Pancreas (tissue), 10 donors: ENCODE results near the gene SPNS2. TPM values are rescaled to one million over a fixed set of nuclear protein-coding genes. Genes with fewer than 3 reads are reported as not detected.
A peak's percentile ranks its signal among the peaks of the same experiment; 100 is the strongest.

Experiments used
- ATAC-seq, 4 donors: fragments of 200-7000 bp; cut with Tn5 transposase; one replicate each; pipeline versions ENCODE4 v1.8.0 to v1.9.1; 2020; ENCODE audit warnings: mild to moderate bottlenecking in 4 of 4, moderate library complexity in 4 of 4
- DNase-seq, 6 donors: peaks; one replicate each; pipeline ENCODE4 v3.0.0-alpha.2; 2020
- FAIRE-seq: peaks from 2 replicates; lab custom pipeline; 2012; peaks lifted over from hg19 to GRCh38; lab: Jason Lieb, UNC
- H3K27ac ChIP-seq, 4 donors: fragments of 200-600 bp; sonication (generic); 1 replicate in 3 of 4; 2 replicates in 1 of 4; pipeline versions ENCODE4 v1.5.0 to v1.8.0; 2020
- H3K27me3 ChIP-seq, 4 donors: fragments of 200-600 bp; one replicate each; pipeline ENCODE4 v1.8.0; 2021
- H3K36me3 ChIP-seq, 3 donors: fragments of 200-600 bp; sonication (generic) in 1 of 3; one replicate each; pipeline versions ENCODE4 v1.5.0 to v1.8.0; 2020 to 2021
- H3K4me1 ChIP-seq, 3 donors: fragments of 200-600 bp; one replicate each; pipeline ENCODE4 v1.8.0; 2021
- H3K4me3 ChIP-seq, 4 donors: fragments of 200-600 bp; sonication (generic) in 2 of 4; one replicate each; pipeline versions ENCODE4 v1.5.0 to v1.8.0; 2020 to 2021
- H3K9me3 ChIP-seq, 4 donors: fragments of 200-600 bp; one replicate each; pipeline ENCODE4 v1.8.0; 2021
- CTCF ChIP-seq, 4 donors: fragments of 200-600 bp; sonication (generic) in 3 of 4; IDR thresholded peaks; one replicate each; pipeline versions ENCODE4 v1.5.0 to v1.8.0; 2021; ENCODE audit warnings: antibody characterized with exemption in 4 of 4
- WGBS, 2 donors: extraction: QIAGEN DNeasy Blood & Tissue Kit; methylation state at CpG; one replicate each; pipeline ENCODE4 v1.1.7; 2013; 5-methylcytosine and 5-hydroxymethylcytosine counted together
- intact Hi-C, 3 donors: fragments of 100-400 bp; cut with DNase I; formaldehyde crosslinking; loops; one replicate each; pipeline versions ENCODE4 v1.11.1 to v1.14.2; 2022
- polyA plus RNA-seq, 2 donors: library from polyadenylated mRNA; stranded (reverse); fragments of 200-250 nt; gene quantifications; one replicate each; pipeline ENCODE4 v1.2.3, GENCODE V29; 2013
- total RNA-seq, 6 donors: library from RNA; stranded (reverse); fragmentation: NEBNext Ultra II Directional in 4 of 6; extraction: Animal tissue kit (Norgen Biotek cat#: 25700) in 4 of 6; gene quantifications; one replicate each; pipeline versions ENCODE4 v1.2.1 to v1.2.4, GENCODE V29; 2021 to 2023
- donor health status: healthy with polysubstance abuse.
- donor health status: DM: no; HTN: no; CAD: no; lungs with moderate emphysema.
- donor health status: DM: no; HTN: no; CAD: no.
- donor health status: control.
- donor health status: control.
- donor health status: Bipolar disorder and iron deficiency.
- donor health status: DM: yes; HTN: yes; CAD: no.
- donor health status: DM: no; HTN: no; CAD: no.
- donor health status: DM: no; HTN: no; CAD: no.
- donor health status: DM: yes; HTN: yes; CAD: no.

Gene SPNS2
- total and polyA plus RNA-seq, 8 donors = 7.6 to 51.7 (median 20.8) TPM

DNA sequence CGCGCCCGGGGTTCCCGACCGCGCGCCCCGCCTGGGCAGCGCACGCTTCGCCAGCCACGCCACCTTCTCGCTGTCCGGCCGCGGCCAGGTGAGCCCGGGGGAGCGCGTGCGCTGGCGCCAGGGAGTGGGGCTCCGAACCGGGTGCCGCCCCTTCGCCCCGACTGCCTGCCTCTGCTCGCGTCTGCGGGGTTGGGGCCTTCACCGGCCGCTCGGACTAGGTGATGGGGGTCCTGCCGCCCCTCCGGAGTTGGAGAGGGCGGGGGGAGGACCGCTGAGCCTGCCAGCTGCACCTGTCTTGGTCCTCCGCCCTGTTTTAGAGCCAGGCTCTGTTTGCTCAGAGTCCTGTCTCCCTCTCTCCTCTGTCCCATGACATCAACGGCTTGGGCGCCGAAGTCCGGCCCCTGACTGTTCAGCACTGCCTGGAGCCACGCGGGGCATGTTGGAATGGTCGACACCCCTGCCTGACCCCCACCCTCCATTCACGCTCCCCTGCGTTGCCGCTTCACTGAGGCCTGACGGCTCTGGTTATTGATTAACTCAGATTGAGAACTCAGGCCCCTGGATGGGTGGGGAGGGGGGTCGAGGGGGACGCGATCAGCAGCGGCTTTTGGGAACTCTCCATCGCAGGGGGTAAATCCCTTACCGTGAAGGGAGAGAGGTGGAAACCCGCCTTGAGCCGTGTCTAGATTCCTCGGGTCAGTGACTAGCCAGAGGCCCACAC, 86.4 kb downstream of the SPNS2 start:
- ATAC-seq (peak in 1 of 4 donors; percentile 13), FAIRE-seq (no peak), DNase-seq (peak in 1 of 6 donors; percentile 65)
- intact Hi-C loops = no loop called here
- no peaks in the 10 kb centered on the region for H3K36me3 ChIP-seq
- H3K4me3 ChIP-seq = peak overlapping the region in 3 of 4 donors; percentile 12 to 55 (median 32)
- H3K27ac ChIP-seq = no peak overlapping the region
- TF ChIP-seq CTCF (IDR thresholded peaks at IDR 0.05) = no peak
- peaks cover 0 to 5% (median 0%) of the 10 kb centered on the region in 4 donors for H3K27me3 ChIP-seq
- no peaks in the 10 kb centered on the region for H3K9me3 ChIP-seq
- 8 to 12% methylated on average over 44 to 57 of the region's 57 CpGs for WGBS, 2 donors
- H3K4me1 ChIP-seq = peaks cover 0 to 8% (median 0%) of the 10 kb centered on the region in 3 donors

DNA sequence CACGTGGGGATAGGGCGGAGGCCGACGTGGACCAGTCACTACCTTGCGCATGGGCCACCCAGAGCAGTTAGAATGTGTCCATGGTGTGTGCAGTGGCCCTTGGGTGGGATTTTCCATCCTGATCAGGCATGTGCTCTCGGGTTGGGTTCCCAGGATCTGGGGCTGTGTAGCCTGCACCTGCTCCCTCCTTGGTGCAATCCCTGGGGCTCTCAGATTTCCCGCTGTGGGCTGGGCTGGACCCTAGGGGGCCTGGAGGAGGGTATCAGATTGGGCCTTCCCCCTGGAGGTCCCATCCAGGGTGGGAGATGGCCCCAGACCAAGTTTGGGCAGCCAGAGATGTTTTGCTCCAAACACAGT, 86.9 kb downstream of the SPNS2 start:
- Histone ChIP-seq H3K4me3 (no peak overlapping the region), H3K27me3 (peaks cover 0 to 5% (median 0%) of the 10 kb centered on the region in 4 donors), H3K36me3 (no peaks in the 10 kb centered on the region), H3K27ac (no peak overlapping the region), H3K4me1 (peaks cover 0 to 8% (median 0%) of the 10 kb centered on the region in 3 donors), H3K9me3 (no peaks in the 10 kb centered on the region)
- WGBS, 2 donors = 62% methylated on average over 7 of the region's 7 CpGs
- DNase-seq = no peak
- intact Hi-C loops = no loop called here
- no peak for ATAC-seq
- no peak for FAIRE-seq
- no peak for TF ChIP-seq CTCF (IDR thresholded peaks at IDR 0.05)

GRCh38 chr17:4586043-4586442, 87.4 kb downstream of the SPNS2 start:
- intact Hi-C loops = no loop called here
- ATAC-seq (no peak), DNase-seq (no peak), FAIRE-seq (no peak)
- Histone ChIP-seq H3K9me3 (no peaks in the 10 kb centered on the region), H3K4me1 (peaks cover 0 to 8% (median 0%) of the 10 kb centered on the region in 3 donors), H3K27me3 (peaks cover 0 to 5% (median 0%) of the 10 kb centered on the region in 4 donors), H3K36me3 (no peaks in the 10 kb centered on the region), H3K27ac (no peak overlapping the region), H3K4me3 (no peak overlapping the region)
- TF ChIP-seq CTCF (IDR thresholded peaks at IDR 0.05) = no peak
- WGBS, 2 donors = 73 to 77% methylated on average over 9 of the region's 9 CpGs

DNA sequence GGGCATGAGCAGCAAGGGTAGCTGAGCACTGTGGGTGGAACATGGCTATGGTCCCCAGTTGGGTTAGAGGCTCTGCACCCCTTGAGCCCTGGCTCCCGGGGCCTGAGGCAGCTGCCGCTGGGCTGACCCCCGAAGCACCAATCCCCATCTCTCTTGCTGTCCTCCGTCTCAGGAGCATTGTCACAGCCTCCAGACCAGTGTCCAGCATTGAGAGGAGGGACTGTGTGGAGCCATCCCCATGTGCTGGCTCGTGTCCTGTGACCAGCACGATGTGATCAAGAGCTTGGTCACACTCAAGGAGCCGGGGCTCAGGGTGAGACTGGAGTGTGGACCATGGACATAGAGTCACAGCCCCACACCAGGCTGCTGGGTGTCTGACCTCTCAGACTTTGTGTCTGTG, 88.5 kb downstream of the SPNS2 start:
- Histone ChIP-seq H3K4me1 (peaks cover 0 to 8% (median 0%) of the 10 kb centered on the region in 3 donors), H3K9me3 (no peaks in the 10 kb centered on the region), H3K4me3 (no peak overlapping the region), H3K36me3 (no peaks in the 10 kb centered on the region), H3K27me3 (peaks cover 0 to 5% (median 0%) of the 10 kb centered on the region in 4 donors), H3K27ac (no peak overlapping the region)
- WGBS, 2 donors = 76 to 87% methylated on average over 7 of the region's 7 CpGs
- ATAC-seq (no peak), DNase-seq (no peak), FAIRE-seq (no peak)
- intact Hi-C loops = no loop called here
- no peak for TF ChIP-seq CTCF (IDR thresholded peaks at IDR 0.05)

GRCh38 chr17:4587803-4588202, 89.1 kb downstream of the SPNS2 start:
- no peak for ATAC-seq
- TF ChIP-seq CTCF (IDR thresholded peaks at IDR 0.05) = no peak
- Histone ChIP-seq H3K27me3 (peaks cover 0 to 5% (median 0%) of the 10 kb centered on the region in 4 donors), H3K9me3 (no peaks in the 10 kb centered on the region), H3K4me3 (no peak overlapping the region), H3K27ac (no peak overlapping the region), H3K36me3 (no peaks in the 10 kb centered on the region), H3K4me1 (peaks cover 0 to 8% (median 0%) of the 10 kb centered on the region in 3 donors)
- no peak for DNase-seq
- FAIRE-seq = no peak
- intact Hi-C loops = no loop called here
- WGBS, 2 donors = 64 to 66% methylated on average over 9 of the region's 9 CpGs
